GM10248 (cell line): ENCODE results near the gene ATM.
"Not testable (repeated sequence)": the region's sequence is repeated elsewhere in the genome, so short reads cannot be mapped to it uniquely, and the experiment has no call there.

ENCODE experiments used
- CTCF ChIA-PET: fragments of 300-600 bp; sonication (Branson Sonifier 250); formaldehyde crosslinking; extraction: SDS; loops from one replicate; lab custom pipeline; 2021; ENCODE audit warnings: antibody characterized with exemption; lab: Yijun Ruan, JAX
- POLR2A ChIA-PET: fragments of 350-650 bp; sonication (Branson Sonifier 250); formaldehyde crosslinking; extraction: SDS; loops from one replicate; lab custom pipeline; 2020; ENCODE audit warnings: antibody characterized with exemption; lab: Yijun Ruan, JAX
- DNase-seq: peaks from one replicate; pipeline ENCODE4 v3.0.0; 2012; ENCODE audit errors: extremely low spot score
- CTCF ChIP-seq: IDR thresholded peaks from 2 replicates; pipeline ENCODE4 v1.5.1; 2012; ENCODE audit warnings: mild to moderate bottlenecking, low read depth; ENCODE audit errors: extremely low read depth, missing control alignments, control extremely low read depth

The ATM gene

GRCh38 chr11:108388576-108388975 is 165.7 kb downstream of the ATM start:
- no peak for TF ChIP-seq CTCF
- no peak for DNase-seq
- ChIA-PET CTCF (interaction anchor here (0.9 kb wide), 1 partner anchor 10 kb away, joined by 5 read pairs; no protein-coding TSS in a partner anchor), POLR2A (no interaction called here)

GRCh38 chr11:108392353-108392752 is 169.5 kb downstream of the ATM start:
- TF ChIP-seq CTCF, result no peak
- CTCF ChIA-PET, result no interaction called here
- POLR2A ChIA-PET, result no interaction called here
- no peak for DNase-seq

DNA sequence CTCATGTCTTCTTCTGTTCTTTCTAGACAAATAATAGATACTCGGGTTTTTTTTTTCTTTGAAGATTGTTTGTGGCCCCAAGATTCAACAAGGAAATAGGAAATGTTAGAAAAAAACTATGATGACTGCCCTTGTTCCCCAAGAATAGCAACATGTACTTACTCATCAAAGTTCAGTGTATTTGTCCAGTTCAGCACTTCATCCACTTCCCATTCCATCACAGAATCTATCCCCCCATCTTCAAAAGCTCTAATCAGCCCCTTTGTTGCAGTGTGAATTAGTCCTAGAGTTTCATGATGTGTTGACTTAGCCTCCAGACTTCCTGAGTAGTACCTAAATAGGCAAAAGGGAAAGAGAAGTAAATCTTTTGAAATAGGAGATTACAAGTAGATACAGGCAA is 170.2 kb downstream of the ATM start:
- no peak for TF ChIP-seq CTCF
- no peak for DNase-seq
- CTCF ChIA-PET, result no interaction called here
- POLR2A ChIA-PET, result no interaction called here

GRCh38 chr11:108394744-108395284 is 171.9 kb downstream of the ATM start:
- ChIA-PET CTCF (interaction anchor here (1.1 to 1.4 kb wide), 2 partner anchors 11 to 15 kb away, joined by 3 to 5 read pairs; no protein-coding TSS in a partner anchor), POLR2A (no interaction called here)
- no peak for TF ChIP-seq CTCF
- no peak for DNase-seq

DNA sequence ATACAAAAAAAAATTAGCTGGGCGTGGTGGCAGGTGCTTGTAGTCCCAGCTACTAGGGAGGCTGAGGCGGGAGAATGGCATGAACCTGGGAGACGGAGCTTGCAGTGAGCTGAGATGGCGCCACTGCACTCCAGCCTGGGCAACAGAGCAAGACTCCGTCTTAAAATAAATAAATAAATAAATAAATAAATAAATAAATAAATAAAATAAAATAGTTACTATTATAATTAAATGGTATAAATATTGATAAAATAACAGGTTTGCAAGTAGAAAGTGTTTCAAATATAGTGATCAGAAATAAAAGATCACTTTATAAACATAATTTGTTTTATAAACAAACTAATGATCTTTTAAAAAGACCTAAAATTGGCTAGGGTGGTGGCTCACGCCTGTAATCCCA is 173.8 kb downstream of the ATM start:
- DNase-seq, POLR2A ChIA-PET: not testable (repeated sequence)
- CTCF ChIA-PET, result interaction anchor here (1.0 to 1.6 kb wide), 3 partner anchors 11 to 22 kb away, joined by 3 to 4 read pairs (median 3); no protein-coding TSS in a partner anchor

DNA sequence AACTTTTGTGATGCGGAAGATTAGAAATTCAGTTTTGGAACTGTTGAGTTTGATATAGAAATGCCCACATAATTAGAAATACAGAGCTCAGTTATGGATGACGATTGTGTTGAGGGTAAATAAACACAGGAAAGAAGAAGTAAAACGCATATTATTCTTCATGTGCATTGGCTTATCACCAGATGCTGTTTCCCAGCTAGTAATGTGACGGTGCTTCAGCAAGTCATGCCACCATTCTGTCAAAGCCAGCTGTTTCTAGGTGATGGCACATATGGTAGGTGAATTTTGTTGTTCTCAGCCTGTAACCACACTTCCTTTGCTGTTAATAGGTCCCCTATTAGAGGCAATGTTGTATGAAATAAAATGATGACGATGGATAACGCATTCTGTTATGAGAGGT is 175.6 kb downstream of the ATM start:
- DNase-seq, result no peak

More for the DNA sequence above, 175.6 kb downstream of the ATM start:
- TF ChIP-seq CTCF, result no peak
- ChIA-PET POLR2A (no interaction called here), CTCF (interaction anchor here (0.9 to 1.8 kb wide), 4 partner anchors 9 to 89 kb away, joined by 3 to 5 read pairs (median 4); no protein-coding TSS in a partner anchor)
